22Rv1 (cell line): ENCODE measurements around the gene NLN.
"Not testable (repeated sequence)": the region's sequence is repeated elsewhere in the genome, so short reads cannot be mapped to it uniquely, and the experiment has no call there.

Source experiments
- CTCF ChIP-seq: fragments of 450-650 bp; IDR thresholded peaks from 2 replicates; pipeline ENCODE4 v1.5.1; 2017; ENCODE audit warnings: mild to moderate bottlenecking
- ZFX ChIP-seq: fragments of 450-650 bp; IDR thresholded peaks from 2 replicates; pipeline ENCODE4 v1.6.1; 2017; ENCODE audit warnings: antibody characterized with exemption, borderline replicate concordance

GRCh38 chr5:65847019-65847418 is 125.0 kb downstream of the NLN start:
- not testable (repeated sequence) for TF ChIP-seq CTCF, ZFX
